Right forelimb (tissue), 1 donor: Measurements from ENCODE around the gene FAT1.
A peak's percentile ranks its signal among the peaks of the same experiment; 100 is the strongest.

Experiments used
- DNase-seq: peaks from one replicate; pipeline ENCODE4 v3.0.0-alpha.2; 2018

The FAT1 gene

DNA sequence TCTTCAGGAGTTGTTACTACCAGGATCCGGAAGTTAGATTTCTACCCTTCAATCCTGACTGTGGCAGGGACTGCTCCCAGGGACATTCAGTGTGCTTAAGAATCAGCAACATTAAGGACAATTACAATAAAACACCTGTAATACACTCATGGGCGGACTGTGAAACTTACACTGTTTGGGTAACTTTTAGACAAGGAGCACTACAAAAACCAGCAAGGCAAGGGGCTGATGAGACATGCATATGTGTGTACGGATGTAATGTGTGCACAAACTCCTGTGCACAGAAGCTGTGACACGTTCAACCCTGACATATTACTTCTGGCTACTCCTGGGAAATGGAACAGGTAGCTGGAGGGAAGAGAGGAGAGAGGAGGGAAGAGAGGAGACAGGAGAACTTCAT, 75.8 kb downstream of the FAT1 start:
- DNase-seq: no peak

DNA sequence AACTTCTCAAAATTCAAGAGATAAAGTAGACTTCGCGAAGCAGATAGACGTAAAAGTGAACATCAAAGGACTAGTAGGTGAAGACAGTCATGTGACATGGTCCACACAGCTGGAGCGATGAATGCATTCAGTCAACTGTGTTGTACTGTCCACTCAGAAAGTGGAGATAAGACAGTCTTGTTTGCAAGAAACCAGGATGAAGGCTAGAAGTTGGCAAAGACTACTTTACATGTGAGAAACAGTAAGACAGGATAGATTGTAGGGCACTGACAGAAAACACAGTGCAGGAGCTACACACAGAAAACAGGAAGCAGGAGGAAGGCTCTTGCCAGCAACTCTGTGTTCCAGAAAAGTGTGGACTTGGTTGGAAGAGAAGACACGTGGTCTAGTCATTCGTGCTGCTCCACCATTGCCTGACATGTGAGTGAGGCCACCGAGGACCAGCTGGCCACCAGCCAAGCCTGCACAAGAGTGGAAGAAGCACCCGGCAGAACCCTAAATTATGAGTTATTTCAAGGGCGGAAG, 78.9 kb downstream of the FAT1 start:
- no peak for DNase-seq

DNA sequence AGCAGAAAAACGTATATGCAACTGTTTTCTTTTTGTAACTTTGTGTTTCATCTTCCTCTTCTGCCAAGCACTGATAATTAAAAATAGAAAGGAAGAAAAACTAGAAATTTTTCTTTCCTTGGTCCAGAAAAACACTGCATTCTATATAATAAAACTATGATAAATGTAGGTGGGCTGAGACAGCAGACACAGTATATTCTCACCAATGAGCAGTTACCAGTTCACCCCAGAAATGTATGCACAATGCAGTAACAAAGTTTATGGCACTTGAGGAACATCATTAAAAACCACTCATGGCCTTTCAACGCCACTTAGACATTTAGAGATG, 79.4 kb downstream of the FAT1 start:
- DNase-seq: no peak

DNA sequence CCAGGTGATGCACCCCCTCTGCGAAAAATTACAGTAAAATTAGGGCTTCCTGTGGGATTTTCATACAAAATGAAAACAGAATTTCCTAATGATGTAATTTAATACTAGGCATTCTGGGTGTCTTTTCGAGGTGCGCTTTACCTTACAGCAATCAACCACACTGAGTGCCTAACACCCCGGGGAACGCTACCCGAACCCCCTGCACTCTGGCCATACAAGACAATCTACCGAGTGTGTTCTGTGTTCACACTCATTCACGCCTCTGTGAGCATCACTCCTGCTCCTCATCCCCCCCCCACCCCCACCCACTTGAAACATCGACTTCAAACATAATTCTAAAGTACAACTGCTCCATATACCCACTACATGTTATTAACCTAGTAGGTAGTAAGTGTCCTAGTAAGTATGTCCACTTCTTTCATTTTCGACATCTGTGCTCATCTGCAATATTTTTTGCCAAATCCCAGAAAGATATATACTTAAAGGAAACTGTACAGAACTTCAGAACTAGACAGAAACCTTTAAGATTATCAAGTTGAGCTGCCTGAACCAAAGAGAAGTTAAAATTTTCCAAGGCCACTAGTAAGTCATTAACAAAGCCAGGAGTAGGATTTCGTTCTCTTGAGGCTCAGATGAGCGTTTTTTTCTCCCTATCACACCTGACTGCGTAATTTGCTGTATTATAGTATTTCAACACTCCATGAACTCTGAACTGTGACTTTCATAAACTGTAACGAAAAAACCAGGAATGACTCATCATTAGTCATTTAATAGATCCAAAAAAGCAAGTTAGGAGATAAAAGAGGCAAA, 80.0 kb downstream of the FAT1 start:
- no peak for DNase-seq

DNA sequence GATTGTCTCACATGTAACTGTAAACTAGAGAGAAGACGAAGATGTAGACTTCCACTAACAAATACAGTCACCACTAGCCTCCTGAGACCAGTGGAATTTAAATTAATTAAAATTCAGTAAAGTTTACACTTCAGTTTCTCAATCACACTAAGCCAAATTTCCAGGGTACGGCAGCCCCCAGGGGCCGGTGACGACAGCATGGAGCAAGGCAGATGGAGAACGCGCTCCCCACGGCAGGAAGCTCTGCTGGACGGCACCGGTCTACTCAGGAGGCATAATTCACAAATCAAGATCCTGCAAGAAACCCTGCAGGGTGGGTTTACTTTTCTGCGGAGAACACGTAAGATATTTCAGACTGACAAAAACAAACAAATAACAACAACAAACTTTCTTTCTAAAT, 80.7 kb downstream of the FAT1 start:
- DNase-seq: no peak

DNA sequence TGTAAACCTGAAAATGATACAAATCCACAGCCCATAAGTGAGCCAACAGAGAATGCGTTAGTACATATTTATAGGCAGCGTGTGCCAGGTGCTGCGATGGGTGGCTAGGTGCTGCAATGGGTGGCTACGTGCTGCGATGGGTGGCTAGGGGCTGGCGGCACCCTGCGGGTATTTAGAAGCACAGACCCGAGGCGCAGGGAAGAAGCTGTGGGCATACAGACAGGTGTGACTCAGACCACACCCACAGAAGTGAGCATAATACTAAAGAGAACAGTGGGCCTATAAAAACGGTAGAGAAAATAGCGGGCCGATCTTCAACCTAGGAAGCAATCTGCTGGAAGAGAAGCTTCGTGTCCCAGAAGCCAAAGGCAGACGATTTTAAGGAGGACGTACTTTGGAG, 81.1 kb downstream of the FAT1 start:
- no peak for DNase-seq

DNA sequence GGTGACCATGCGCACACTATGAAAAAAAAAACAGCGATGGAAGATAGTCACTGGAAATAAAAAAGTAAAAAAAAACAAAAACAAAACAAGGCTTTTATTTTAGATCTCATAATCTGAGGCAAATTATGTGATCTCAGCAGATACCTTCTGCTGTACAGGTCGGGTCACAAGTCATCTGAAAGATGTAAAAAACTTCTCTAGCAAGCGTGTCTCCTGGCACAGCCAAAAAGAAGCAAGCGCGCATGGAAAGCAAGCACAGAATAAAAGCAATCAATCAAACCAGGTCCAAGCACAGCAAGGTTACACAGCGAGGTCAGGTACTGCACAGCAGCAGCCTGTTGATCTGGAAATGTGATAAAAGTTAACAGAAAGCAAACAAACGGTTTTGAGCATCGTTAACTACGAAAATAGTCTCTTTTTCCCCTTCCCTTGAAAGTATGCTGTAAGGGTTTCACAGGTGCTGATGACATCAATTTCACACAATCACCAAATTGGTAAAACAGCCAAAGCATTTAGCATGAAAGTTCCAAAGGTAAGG, 89.0 kb downstream of the FAT1 start:
- DNase-seq: no peak

DNA sequence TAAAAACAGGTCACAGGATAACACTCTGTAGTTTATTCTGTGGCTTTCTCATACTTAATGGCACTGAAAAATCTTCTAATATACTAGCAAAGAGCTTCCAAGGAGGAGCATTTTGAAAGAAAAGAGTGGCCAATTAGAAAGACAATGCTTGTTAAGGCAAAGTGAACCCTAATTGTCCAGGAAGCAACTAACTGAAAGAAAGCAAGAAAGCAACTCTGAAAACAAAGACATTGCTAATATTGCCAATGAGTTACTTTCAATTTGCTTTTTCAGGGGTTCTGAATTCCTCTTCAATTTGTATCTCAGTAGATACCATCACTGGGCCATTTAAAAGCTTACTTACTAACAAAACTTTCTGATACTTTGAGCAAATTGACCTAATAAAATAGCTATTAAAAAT, 89.8 kb downstream of the FAT1 start:
- no peak for DNase-seq

DNA sequence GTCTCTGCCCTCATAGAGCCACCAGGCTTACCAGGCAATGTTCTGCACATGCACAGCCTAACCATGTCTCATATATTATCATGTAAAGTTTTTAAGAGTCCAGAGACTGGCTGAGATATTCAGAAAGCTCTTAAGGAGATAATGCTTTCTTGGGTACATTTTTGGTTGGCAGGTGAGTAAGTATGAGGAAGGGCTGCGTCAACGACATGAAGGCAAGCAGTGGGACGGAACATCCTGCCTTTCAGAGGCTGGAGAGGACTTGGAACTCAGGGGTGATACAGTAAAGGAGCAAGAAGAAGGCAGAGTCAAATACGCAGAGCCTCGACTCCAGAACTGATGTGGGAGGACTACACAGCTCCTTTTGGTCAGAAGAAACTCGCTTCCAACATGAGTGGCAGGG, 93.5 kb downstream of the FAT1 start:
- DNase-seq: no peak

DNA sequence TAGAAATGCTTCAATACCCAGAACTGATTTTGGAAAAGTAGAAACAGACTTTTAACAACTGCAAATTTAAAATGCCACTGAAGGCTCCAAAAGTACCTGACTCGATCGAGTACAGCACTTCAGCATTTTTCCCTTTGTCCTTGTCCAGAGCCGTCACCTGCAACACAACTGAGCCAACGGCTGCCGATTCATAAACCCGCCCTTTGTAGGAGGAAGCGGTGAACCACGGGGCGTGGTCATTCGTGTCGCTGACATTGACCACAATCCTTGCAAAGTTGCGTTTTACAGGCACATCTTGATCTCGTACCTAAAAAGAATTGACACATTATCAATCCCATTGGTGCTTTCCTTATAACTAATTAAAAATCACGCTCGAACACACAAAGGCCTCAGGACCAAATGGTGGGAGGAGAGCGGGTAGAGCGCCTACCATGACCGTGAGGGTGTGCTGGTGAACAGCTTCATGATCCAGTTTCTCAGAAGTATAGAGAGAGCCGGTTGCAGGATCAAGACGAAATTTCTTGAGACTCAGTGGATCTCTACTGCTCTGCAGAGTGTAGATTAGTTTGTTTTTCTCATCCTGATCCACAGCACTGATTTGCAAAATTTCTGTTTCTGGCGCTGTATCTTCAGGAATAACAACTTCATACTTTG, 95.5 kb downstream of the FAT1 start:
- DNase-seq: no peak

DNA sequence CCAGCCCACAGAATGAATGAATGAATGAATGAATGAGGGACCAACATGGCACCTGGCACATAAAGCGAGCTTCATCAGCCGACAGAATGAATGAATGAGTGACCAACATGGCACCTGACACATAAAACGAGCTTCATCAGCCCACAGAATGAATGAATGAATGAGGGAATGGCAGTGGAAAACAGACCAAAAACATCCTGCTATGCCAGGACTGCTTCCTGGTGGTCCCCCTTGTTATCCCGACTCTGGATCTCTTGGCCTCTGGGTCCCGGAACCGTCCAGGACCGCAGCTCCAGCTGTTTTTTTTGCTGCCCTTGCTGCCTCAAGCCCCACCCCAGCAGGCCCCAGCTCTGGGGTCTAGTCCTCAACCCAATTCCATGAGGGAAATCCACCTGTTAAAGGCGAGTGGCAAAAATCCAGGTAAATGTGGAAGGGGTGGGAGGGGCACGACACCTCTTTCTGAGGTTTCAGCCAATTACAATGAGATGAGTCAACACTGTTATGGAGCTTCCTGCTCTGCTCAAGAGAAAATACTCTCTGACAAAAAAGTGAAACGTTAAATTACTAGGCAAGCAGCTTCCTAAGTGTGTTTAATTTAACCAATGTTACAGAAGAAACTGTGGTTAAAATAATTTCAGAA, 96.3 kb downstream of the FAT1 start:
- DNase-seq: no peak

DNA sequence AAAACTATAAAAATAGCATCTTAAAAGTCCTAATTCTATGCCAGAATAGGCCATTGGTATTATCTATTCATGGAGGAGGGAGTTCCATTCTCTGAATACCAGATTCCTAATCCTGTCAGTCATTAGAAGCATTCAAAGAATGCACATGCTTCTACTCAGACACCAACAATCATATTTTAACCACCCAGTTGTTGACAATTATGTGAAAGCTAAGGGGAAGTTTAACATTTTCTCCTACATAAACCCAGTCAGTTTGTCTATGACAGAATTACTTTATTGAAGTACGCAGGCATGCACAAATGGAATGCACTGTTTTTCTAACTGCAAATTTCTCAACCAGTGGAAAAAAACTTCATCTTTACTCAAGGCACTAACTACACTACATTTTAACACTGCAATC, 98.7 kb downstream of the FAT1 start:
- no peak for DNase-seq

DNA sequence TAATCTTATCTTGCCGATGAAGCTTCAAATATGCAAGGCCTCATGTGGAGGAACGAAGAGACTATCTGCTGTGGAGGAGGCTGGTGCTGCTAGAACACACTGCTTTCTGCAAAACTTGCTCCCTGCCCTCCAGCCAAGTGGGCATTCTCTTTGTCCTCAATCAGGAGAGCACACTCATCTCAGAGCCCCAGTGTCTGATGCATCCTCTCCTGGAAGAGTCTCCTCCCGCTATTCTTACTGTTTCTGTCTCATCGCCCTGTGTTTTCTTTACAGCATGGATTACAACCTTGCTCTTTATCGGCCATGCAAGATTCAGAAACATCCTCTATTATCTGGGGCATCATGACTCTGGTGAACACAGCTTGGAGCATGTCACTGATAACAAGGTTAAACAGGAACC, 100.1 kb downstream of the FAT1 start:
- DNase-seq: no peak

DNA sequence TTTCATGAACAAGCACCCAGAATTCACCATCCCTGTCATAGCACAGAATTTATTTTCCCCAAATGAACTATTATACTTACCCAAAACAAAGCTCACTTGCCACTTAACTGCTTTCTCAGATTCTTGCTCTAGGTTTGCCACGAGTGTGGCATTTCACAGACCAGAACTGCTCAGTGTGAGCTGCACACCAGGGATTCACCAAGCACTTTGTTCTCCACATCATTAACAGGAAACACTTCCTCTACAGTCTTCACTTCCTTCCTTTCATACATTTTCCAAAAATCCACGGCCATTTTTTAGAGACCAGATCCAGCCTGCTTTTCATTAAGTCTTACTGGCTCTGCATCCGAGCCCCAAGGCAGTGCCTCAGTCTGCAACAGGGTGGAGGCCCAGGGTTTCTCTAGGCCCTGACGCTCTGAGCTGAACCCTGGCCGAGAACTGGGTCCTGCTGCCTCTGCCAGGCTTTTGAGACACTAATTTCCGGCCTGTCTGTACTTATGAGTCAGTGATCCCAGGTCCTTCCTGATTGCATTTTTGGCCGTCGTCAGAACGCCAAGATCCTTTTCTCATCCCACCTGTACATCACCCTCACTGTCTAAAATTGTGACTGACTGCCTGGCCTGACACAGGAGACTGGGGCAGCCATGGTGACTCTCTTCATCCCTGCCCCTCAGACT, 100.7 kb downstream of the FAT1 start:
- peak; percentile 52 for DNase-seq

DNA sequence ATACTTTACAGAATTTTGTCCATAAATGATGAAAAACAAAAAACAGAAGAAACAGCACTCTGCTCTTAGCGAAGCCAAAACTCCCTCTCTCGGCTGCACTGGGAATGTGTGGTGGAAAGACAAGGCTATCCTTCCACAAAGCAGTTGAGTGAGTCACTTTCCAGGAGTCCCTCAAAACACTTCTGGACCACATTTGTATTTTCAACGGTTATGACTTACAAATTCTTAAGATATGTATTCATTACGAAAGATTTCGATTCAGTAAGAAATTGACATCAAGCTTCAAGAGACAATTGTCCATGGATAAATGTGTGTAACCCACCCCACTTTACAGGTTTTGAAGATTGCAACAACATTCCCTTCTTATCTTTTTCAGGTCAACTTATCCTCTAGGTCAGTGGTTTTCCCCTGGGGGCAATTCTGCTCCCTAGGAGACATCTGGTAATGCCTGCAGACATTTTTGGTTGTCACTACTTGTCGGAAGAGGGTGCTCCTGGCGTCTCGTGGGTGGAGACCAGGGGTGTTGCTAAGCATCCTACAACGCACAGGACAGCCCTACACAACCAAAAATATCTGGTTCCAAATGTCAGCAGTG, 101.6 kb downstream of the FAT1 start:
- DNase-seq: no peak

DNA sequence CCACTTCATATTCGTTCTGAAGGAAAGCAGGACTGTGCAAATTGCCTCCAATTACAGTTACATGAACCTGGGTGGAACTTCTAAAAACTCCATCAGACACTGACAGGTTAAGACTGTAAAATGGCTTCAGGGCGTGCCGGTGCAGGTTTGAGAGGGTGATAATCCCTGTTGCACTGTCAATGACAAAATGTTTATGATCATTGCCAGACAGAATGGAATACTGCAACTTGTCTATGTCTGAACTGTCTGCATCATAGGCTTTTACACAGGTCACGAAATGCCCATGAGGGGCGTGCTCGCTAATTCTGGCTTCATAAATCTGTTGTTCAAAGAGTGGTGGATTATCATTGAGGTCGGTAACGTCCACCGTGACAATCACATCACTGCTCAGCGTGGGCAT, 104.6 kb downstream of the FAT1 start:
- no peak for DNase-seq

DNA sequence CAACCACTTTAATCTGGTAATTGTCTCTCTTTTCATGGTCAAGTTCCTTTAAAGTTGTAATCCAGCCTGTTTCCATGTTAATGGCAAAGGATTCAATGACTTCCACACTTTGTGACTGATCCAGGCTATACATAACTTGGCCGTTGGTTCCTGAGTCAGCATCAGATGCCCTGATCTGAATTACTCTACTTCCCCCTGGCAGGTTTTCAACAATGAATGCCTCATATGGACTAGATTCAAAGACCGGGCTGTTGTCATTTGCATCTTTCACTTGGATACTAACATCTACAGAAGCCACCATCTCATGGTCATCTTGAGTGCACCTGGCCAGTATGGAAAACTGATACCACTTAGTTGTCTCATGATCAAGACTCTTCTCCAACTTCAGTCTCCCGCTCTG, 105.7 kb downstream of the FAT1 start:
- no peak for DNase-seq

DNA sequence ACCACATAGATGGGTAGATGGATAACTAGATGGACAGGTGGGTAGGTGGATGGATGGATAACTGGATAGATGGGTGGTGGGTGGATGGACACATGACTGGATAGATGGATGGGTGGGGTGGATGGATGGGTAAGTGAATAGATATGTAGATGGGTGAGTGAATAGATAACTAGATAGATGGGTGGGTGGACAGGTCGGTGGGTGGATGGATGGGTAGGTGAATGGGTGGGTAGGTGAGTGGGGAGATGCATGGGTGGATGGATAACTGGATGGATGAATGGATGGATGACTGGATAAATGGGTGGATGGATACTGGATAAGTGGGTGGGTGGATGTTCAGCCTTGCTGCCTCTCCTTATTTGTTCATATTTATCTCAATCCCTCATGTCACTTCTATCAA, 116.2 kb downstream of the FAT1 start:
- no peak for DNase-seq

DNA sequence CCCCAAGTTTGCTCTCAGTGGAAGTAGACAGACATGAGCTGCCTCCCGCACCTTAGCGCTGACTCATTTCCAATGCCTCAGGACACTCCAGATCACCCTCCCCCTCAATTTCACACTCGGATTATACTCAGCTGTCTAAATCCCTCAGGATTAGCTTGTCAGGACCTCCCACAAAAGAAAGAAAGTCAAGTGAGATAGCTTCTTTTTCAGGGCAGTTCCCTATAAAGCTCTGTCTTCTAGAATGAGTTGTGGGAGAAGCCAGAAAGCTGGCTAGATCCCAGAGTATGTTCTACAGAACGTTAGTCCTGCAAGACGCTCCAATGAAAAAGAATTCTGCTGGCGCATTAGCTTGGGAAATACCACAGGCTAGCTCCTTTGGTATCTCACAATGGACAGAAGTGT, 117.1 kb downstream of the FAT1 start:
- no peak for DNase-seq

DNA sequence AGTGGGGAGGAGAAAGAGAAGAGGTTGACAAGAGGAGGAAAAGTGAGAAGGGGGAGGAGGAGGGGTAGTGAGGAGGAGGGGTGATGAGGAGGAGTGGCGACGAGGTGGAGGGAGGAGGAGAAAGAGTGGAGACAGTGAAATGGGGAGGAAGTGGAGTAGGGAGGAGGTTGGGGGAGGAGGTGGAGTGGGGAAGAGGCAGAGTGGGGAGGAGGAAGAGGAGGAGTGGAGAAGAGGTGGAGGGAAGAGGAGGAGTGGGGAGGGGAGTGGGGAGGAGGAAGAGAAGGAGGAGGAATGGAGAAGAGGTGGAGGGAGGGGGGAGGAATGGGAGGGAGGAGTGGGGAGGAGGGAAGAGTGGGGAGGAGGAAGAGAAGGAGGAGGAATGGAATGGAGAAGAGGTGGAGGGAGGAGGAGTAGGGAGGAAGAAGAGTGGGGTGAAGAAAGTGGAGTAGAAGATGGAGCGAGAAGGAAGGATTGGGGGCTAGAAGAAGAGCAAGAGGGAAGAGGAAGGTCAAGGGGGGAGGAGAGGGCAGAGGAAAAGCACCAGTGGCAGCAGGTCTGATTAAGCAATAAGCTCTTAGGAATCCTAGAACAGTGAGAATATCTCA, 118.3 kb downstream of the FAT1 start:
- no peak for DNase-seq

DNA sequence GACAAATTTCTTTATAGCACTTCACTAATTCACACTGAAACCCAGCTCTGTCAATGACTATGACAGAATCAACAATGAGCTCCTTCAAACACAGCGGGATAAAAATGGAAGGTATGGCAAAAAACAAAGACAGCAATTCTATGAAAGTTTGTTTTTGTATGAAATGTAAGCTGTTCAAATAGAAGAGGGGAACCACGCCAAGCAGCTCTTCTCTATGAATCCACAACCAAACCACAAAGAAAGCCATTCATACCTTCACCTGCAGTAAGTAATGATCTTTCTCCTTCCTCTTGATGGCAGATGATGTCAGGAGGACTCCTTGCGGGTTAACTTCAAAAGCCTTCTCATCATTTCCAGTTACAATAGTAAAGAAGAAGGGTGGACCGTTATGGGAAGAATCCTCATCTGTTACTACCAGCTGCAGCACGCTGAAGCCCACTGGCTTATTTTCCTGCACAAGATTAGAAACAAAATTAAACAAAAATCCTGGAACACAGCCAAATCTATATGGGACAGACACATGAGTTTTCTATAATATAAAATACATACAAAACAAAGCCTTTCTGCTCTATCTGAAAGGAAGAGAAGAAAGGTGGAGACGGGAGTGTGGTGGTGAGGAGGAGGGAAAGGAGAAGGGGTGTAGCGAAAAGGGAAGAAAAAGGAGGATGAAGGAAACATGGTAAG, 119.4 kb downstream of the FAT1 start:
- DNase-seq: no peak

DNA sequence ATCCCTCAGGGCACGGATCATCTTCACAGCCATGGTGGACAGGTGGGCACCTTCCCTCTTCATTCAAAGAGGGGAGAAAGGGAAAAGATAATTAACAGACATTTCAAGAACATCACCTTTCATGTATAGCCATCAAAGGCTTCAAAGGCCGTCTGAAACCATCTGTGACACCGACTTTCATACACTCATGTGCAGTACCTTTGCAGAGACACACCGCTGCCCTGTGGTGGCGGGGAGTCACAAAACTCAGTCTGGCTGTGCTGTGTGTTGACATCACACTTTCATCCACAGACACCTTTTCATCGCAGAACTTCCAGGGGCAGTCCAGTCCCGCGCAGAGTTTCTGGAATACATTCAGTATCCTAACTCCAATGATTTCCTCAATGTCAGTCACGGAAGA, 120.7 kb downstream of the FAT1 start:
- DNase-seq: no peak
